Stimulated activated CD4-positive, alpha-beta T cell treated with anti-CD3 and anti-CD28 coated beads, Interleukin-4, amount 100 ng/mL, for 4 hours (primary cell): Measurements from ENCODE around the gene ALDOC.
"Not testable (repeated sequence)": the region's sequence is repeated elsewhere in the genome, so short reads cannot be mapped to it uniquely, and the experiment has no call there.

Experiments used
- DNase-seq, 2 experiments: peaks; one replicate each; pipeline ENCODE4 v3.0.0-alpha.2; 2020

The ALDOC gene

GRCh38 chr17:28580959-28581358 is 4.3 kb upstream of the ALDOC start:
- DNase-seq: no peak

GRCh38 chr17:28579526-28579925 is 2.8 kb upstream of the ALDOC start:
- no peak for DNase-seq

DNA sequence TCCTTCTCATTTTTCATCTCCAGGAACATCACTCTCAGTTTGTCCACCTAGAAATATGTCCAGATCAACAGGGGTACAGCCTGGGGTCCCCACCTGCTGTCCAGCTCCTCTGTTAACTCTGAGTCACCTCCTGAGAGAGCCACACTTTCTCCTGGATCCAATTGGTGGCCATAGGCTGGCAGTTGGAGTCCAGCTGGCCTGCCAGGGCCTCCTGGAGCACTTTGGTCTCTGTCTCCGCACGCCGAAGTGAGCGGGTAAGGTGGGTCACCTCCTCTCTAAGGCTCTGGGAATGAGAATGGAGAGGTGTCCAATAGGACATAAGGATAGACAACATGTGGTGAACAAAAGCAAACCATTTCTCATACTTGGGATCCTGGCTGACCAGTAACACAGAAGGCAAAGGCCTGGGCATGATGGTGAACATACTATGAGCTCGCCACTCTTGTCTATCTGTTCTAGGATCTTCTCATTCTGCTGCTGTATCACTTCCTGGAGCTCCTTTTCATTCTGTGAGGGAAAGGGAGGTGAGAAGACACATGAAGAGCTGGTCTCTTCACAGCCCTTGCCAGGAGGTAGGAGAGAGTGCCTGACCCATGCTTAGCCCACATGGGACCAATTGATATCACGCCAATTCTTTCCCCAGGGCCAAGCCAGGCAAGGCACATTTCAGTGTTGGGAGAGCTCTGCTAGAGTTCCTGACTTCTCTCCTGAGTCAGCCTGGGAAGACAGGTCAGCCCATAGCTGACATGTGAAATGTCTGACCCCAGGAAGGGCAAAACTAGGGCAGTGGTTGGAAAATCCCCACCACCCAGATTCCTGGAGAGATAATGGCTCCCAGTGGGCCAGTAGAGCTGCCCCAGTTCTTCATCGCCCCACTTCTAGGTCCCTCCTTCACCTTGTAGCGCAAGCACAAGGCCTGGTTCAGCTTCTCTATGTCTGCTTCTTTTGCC is 1.8 kb upstream of the ALDOC start:
- DNase-seq: no peak

GRCh38 chr17:28577466-28577824 is 750 bp upstream of the ALDOC start:
- no peak for DNase-seq

DNA sequence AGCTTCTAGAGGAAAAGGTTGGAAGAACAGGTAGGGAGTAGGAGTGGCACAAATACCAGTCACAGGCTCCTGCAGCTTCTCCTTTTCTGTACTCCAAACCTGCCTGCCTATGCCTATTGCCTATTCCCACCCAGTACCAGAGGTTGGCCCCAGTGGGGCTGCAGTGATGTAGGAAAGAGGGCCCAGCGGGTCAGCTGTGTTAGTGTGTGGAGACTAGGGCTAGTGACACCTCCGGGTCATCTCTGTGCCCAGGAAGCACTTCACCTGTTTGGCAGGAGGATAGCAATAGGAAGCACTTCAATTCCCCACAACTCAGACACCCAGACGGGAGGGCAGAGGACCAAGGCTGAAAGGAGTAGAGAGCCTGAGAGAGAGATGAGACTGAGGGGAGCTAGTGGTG is 679 bp downstream of the ALDOC start:
- DNase-seq: not testable (repeated sequence)

GRCh38 chr17:28575126-28575795 is 1.4 kb downstream of the ALDOC start:
- no peak for DNase-seq

GRCh38 chr17:28574526-28574925 is 2.2 kb downstream of the ALDOC start:
- no peak for DNase-seq

DNA sequence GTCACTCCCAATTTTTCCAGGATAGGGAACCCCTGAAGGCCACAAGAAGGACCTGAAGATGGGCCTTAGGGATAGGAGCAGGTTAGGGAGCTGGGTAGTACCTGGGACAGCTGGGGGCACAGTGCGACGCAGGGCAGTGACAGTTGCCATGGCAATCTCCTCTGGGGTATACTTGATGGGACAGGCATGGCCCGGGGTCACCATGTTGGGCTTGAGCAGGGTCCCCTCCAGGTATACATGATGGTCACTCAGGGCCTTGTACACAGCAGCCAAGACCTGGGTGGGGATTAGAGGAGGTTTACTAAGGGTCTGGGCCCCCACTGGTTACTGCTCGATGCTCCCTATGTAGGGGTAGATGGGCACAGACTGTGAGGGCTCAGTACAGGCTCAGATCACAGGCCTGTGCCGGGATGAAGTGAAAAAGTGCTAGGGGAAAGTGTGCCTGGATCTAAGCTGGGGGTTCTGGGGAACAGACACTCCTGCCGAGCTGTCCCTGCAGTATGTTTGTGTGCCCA is 2.7 kb downstream of the ALDOC start:
- no peak for DNase-seq

DNA sequence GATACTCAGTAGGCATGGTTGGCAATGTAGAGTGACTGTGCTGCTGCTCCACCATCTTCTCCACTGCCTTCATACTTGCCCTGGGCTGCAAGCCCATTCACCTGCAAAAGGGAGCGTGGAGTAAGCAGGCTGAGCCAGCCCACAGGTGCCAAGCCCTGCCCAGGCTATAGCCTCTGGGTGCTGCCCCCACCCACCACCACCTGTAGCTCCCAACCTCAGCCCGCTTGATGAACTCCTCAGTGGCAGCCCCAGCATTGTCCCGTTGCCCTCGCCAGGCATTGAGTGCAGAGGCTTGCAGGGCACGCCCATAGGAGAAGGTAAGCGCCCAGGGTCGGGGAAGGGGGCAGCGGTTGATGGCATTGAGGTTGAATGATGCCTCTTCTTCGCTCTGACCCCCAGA is 3.2 kb downstream of the ALDOC start:
- no peak for DNase-seq

- no peak for DNase-seq
These were observed 3.7 kb downstream of the ALDOC start for GRCh38 chr17:28573040-28573380.

- no peak for DNase-seq
These were observed 4.2 kb downstream of the ALDOC start for GRCh38 chr17:28572259-28573039.

GRCh38 chr17:28571361-28572122 is 5.2 kb downstream of the ALDOC start, which contains the start of gene PIGS:
PIGS (minus strand) TSS chr17:28571524; CDS start chr17:28571496, 28 bp downstream.
- DNase-seq: peak; percentile 87 to 90

GRCh38 chr17:28570716-28571360 is 5.9 kb downstream of the ALDOC start:
- DNase-seq: peak; percentile 34 to 35

DNA sequence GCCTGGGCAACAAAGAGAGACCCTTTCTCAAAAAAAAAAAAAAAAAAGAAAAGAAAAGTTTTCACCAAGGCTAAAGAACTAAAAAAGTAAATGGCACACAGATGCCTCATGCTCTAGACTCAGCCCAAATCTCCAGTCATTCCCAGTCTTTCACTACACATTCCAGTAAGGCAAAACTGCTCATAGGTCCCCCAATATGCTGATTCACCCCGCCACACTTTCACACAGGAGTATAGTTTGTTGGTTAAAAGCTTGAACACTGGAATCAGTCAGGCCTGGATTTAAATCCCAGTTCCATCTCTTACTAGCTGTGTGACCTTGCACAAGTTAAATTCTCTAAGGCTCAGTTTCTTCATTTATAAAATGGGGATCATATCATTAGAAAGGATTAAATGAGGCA is 7.2 kb downstream of the ALDOC start:
- DNase-seq: no peak

DNA sequence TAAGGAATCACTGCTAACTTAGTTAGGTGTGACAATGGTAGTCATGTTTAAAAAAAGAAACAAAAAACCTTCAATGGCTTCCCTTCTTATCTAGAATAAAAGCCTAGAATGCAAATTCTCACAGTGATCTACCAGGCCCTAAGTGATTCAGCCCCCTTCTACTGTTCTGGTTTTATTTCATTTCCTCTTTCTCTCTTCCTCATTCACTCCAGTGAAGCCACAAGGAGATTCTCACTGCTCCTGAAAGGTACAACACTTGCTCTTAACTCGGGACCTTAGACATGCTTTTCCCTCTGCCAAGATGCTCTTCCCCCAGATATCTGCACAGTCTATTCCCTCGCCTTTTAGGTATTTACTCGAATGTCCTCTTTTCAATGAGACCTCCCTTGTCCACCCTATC is 9.1 kb downstream of the ALDOC start:
- no peak for DNase-seq

DNA sequence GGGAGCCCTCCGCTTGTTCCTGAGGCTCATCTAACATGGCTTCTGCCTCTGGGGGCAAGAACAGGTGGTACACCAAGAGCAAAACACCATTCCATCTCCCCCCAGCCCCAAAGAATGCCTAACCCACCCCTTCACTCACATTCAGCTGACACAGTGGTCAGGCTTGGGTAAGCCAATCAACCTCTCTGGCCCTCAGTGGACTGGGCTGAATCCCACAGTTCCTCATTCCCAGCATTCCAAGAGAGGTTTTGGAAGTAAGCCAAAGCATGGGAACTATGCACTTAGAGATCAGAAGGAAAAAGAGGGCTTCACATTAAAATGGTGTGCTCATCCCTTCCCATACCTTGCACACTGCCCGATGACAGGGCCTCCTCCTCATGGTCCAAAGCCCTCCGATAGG is 13.2 kb downstream of the ALDOC start:
- DNase-seq: no peak

DNA sequence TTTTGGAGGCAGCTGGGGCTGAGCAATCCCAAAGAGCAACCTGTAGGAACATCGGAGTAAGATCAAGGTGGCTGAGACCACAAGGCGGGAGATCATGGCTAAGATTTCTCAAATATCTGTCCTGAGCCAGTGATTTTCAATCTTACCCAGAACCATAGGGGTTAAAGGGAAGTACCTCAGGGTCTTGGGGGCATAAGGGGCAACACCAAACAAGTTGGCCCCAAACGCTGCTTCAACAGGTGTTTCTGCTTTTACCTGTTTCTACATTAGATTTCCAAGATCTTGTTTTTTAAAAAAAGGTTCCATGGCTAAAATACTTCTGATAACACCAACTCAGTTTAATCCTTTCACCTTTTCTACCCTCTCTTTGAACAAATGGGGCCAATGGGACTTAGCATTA is 21.7 kb downstream of the ALDOC start:
- DNase-seq: no peak

GRCh38 chr17:28554565-28554964 is 22.1 kb downstream of the ALDOC start:
- no peak for DNase-seq

- no peak for DNase-seq
These were observed 23.6 kb downstream of the ALDOC start for GRCh38 chr17:28553000-28553505.

GRCh38 chr17:28552176-28552999 is 24.3 kb downstream of the ALDOC start, which contains the start of gene UNC119:
UNC119 (minus strand) TSS chr17:28552624; CDS start chr17:28552557, 67 bp downstream.
- peak; percentile 67 to 83 for DNase-seq
